A549 (cell line): Measurements from ENCODE around the gene PPP1R1A. TPM values are rescaled to one million over a fixed set of nuclear protein-coding genes. Genes with fewer than 3 reads are reported as not detected.

Experiments
- ATAC-seq, 2 experiments: fragments of 200-7000 bp in 1 of 2; fragments of >200 bp in 1 of 2; cut with Nextera tagmentation in 1 of 2; cut with Tn5 transposase in 1 of 2; 3 replicates each; pipeline versions ENCODE4 v1.8.0 to v1.9.1; 2018 to 2020; ENCODE audit warnings: mild to moderate bottlenecking in 1 of 2, moderate library complexity in 1 of 2
- CTCF ChIA-PET: fragments of 300-600 bp; sonication (Branson Sonifier 250); formaldehyde crosslinking; extraction: SDS; loops from one replicate; lab custom pipeline; 2021; ENCODE audit warnings: antibody characterized with exemption, inconsistent platforms; lab: Yijun Ruan, JAX
- POLR2A ChIA-PET: fragments of 350-600 bp; formaldehyde crosslinking; extraction: SDS; loops from one replicate; lab custom pipeline; 2021; ENCODE audit warnings: antibody characterized with exemption, inconsistent platforms; lab: Yijun Ruan, JAX
- DNase-seq, 2 experiments: peaks; one replicate each; pipeline versions ENCODE4 v3.0.0 to v3.0.0-alpha.2; 2011 to 2016; ENCODE audit warnings: low read depth in 1 of 2, low spot score in 1 of 2
- FAIRE-seq: peaks from 2 replicates; lab custom pipeline; 2011; peaks lifted over from hg19 to GRCh38; lab: Jason Lieb, UNC
- H3K27ac ChIP-seq, 2 experiments: fragments of >200 bp; sonication (Bioruptor Twin); formaldehyde crosslinking; 3 replicates each; pipeline ENCODE4 v1.5.1; 2016 to 2017
- H3K4me1 ChIP-seq: fragments of >200 bp; sonication (Bioruptor Twin); formaldehyde crosslinking; 3 replicates; pipeline ENCODE4 v1.6.1; 2016
- H3K4me2 ChIP-seq: fragments of >200 bp; sonication (Bioruptor Twin); formaldehyde crosslinking; 3 replicates; pipeline ENCODE4 v1.6.1; 2016
- H3K4me3 ChIP-seq: fragments of >200 bp; sonication (Bioruptor Twin); formaldehyde crosslinking; 3 replicates; pipeline ENCODE4 v1.5.1; 2016
- H3K9me3 ChIP-seq: fragments of >200 bp; sonication (Bioruptor Twin); formaldehyde crosslinking; 3 replicates; pipeline ENCODE4 v1.6.1; 2016
- BHLHE40 ChIP-seq: IDR thresholded peaks from 2 replicates; pipeline ENCODE4 v1.6.1; 2012; ENCODE audit warnings: low read depth, low read length, inconsistent platforms
- CEBPB ChIP-seq, 2 experiments: fragments of >200 bp in 1 of 2; sonication (Bioruptor Twin) in 1 of 2; formaldehyde crosslinking in 1 of 2; IDR thresholded peaks; 2 replicates each; pipeline ENCODE4 v1.6.1; 2012 to 2016
- EHMT2 ChIP-seq: fragments of 200-600 bp; sonication (generic); IDR thresholded peaks from 2 replicates; pipeline ENCODE4 v1.6.1; 2016; ENCODE audit warnings: antibody characterized with exemption, low read depth, mild to moderate bottlenecking, moderate library complexity
- ESRRA ChIP-seq: fragments of 150-350 bp; IDR thresholded peaks from 2 replicates; pipeline ENCODE4 v1.6.1; 2014; ENCODE audit warnings: mild to moderate bottlenecking, low read length, borderline replicate concordance
- FOXS1 ChIP-seq: fragments of 250-450 bp; sonication (Bioruptor Pico); IDR thresholded peaks from 2 replicates; pipeline ENCODE4 v1.5.0; 2020; ENCODE audit warnings: mild to moderate bottlenecking, moderate library complexity
- HOXA7 ChIP-seq: fragments of 250-450 bp; sonication (Bioruptor Pico); IDR thresholded peaks from 2 replicates; pipeline ENCODE4 v1.5.0; 2020; ENCODE audit warnings: mild to moderate bottlenecking, moderate library complexity
- JUN ChIP-seq, 2 experiments: fragments of >200 bp; sonication (Bioruptor Twin); formaldehyde crosslinking; IDR thresholded peaks; 2 replicates in 1 of 2; 3 replicates in 1 of 2; pipeline ENCODE4 v1.6.1; 2016 to 2017
- JUNB ChIP-seq: fragments of >200 bp; sonication (Bioruptor Twin); formaldehyde crosslinking; IDR thresholded peaks from 2 replicates; pipeline ENCODE4 v1.6.1; 2016
- MAZ ChIP-seq: fragments of 150-350 bp; IDR thresholded peaks from 2 replicates; pipeline ENCODE4 v1.6.1; 2014; ENCODE audit warnings: antibody characterized with exemption, low read depth, low read length, borderline replicate concordance
- NR3C1 ChIP-seq: fragments of >200 bp; sonication (Bioruptor Twin); formaldehyde crosslinking; IDR thresholded peaks from 3 replicates; pipeline ENCODE4 v1.6.1; 2017
- RAD21 ChIP-seq, 2 experiments: fragments of >200 bp in 1 of 2; sonication (Bioruptor Twin) in 1 of 2; formaldehyde crosslinking in 1 of 2; IDR thresholded peaks in 1 of 2; conservative IDR thresholded peaks in 1 of 2; 2 replicates in 1 of 2; 3 replicates in 1 of 2; pipeline ENCODE4 v1.6.1; 2012 to 2018; ENCODE audit warnings: inconsistent platforms in 1 of 2
- TP53 ChIP-seq: fragments of 250-450 bp; sonication (Bioruptor Pico); IDR thresholded peaks from 2 replicates; pipeline ENCODE4 v1.5.0; 2021; ENCODE audit warnings: mild to moderate bottlenecking, moderate library complexity
- ZC3H11A ChIP-seq: fragments of 450-650 bp; IDR thresholded peaks from 2 replicates; pipeline ENCODE4 v1.6.1; 2014; ENCODE audit warnings: antibody characterized with exemption, mild to moderate bottlenecking
- ZSCAN20 ChIP-seq: fragments of 250-450 bp; sonication (Bioruptor Pico); IDR thresholded peaks from 2 replicates; pipeline ENCODE4 v1.8.0; 2022; ENCODE audit warnings: mild to moderate bottlenecking, moderate library complexity
- WGBS: methylation state at CpG from one replicate; pipeline ENCODE4 v1.1.6; 2017; ENCODE audit errors: missing lambda C conversion rate; 5-methylcytosine and 5-hydroxymethylcytosine counted together
- polyA minus RNA-seq: library from RNA; depleted of rRNA, polyadenylated mRNA; stranded (reverse); fragments of >200 nt; gene quantifications from 2 replicates; pipeline ENCODE4 v1.2.3, GENCODE V29; 2011; rRNA and poly(A)+ RNA removed
- polyA plus RNA-seq, 4 experiments: library from polyadenylated mRNA; depleted of rRNA in 3 of 4; stranded (reverse); fragments of >200 nt; fragmentation: RNase III in 1 of 4; extraction: RNeasy Plus Mini Kit Qiagen cat#74134 plus additional on column Dnase treatment in 1 of 4; gene quantifications; 2 replicates in 3 of 4; 3 replicates in 1 of 4; pipeline ENCODE4 v1.2.3, GENCODE V29; 2011 to 2017
- TF ChIP-seq, protein P1 (sequence below): fragments of 200-600 bp; sonication (generic); IDR thresholded peaks from 2 replicates; pipeline ENCODE4 v1.6.1; 2016; ENCODE audit warnings: antibody characterized with exemption, mild to moderate bottlenecking, moderate library complexity
- TF ChIP-seq, protein P2 (sequence below): fragments of 450-650 bp; IDR thresholded peaks from 2 replicates; pipeline ENCODE4 v1.6.1; 2014; ENCODE audit warnings: antibody characterized with exemption
- TF ChIP-seq, protein P3 (sequence below): IDR thresholded peaks from 2 replicates; pipeline ENCODE4 v1.6.1; 2012

The PPP1R1A gene, protein sequence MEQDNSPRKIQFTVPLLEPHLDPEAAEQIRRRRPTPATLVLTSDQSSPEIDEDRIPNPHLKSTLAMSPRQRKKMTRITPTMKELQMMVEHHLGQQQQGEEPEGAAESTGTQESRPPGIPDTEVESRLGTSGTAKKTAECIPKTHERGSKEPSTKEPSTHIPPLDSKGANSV
- polyA plus RNA-seq (2011; rRNA removed) = not detected in 2 replicates
- polyA plus RNA-seq (2012; cell fraction: cytosol; rRNA removed) = 0.01 and 0.03 TPM in 2 replicates
- polyA plus RNA-seq (2012; cell fraction: nucleus; rRNA removed) = not detected in 2 replicates
- polyA plus RNA-seq (2017; fragmentation: RNase III; extraction: RNeasy Plus Mini Kit Qiagen cat#74134 plus additional on column Dnase treatment) = 0.09 TPM in 1 of 3 replicates, not detected in the others
- polyA minus RNA-seq = 0.10 TPM in 1 of 2 replicates, not detected in the other

DNA sequence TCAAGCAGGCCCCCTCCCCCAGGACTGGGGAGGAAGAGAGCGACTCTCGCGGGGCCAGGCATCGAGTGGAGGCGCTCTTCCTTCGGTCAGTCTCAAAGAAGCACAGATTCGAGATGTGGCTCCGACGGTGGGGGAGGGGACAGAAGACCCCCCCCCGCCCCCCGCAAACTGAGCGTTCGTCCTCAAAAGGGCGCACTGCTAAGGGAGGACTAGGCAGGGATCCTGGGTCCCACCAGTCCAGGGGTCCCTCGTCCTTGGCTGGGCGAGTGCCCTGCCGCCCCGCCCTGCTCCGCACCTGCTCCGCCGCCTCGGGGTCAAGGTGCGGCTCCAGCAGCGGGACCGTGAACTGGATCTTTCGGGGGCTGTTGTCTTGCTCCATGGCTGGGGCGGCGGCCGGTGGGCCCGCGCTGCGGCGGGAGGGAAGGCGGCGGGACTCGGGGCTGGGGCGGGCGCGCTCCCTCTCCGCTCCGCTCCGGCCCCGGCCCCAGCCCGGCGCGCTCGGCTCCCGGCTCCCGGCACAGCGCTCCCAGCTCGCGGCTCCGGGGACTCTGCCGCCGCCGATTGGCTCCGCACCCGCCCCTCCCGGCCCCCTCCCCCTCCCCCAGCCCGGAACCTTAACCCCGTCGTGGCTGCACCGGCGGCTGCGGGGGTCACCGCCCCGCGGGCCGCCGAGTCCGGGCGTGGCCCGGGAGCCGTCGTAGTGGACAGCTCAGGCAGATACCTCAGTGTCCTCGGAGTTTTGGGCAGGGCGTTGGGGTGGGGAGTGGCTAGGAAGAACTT lies at the start of gene PPP1R1A:
Gene PPP1R1A, minus strand, starts transcription at position 550 of the 780 bp plus-strand sequence. Its CDS starts 171 bp downstream, at position 379.
- ATAC-seq = peak in 1 of 2 experiments; percentile 55; a peak in 3 of 6 replicates
- no peak for FAIRE-seq
- peak within 1 kb of the TSS; percentile 57 for H3K4me3 ChIP-seq
- no peak for TF ChIP-seq ESRRA
- no peak for TF ChIP-seq JUN (IDR thresholded peaks at IDR 0.05)
- no peak for TF ChIP-seq ZC3H11A
- no peak for TF ChIP-seq RAD21 (conservative IDR thresholded peaks at IDR 0.05 in 1 of 2, IDR thresholded peaks at IDR 0.05 in 1 of 2)
- no peak for TF ChIP-seq MAZ
- no peak for TF ChIP-seq EHMT2
- TF ChIP-seq, all 56 proteins: peak for 0
- ChIA-PET POLR2A (no interaction called here), CTCF (interaction anchor here (2.3 to 2.5 kb wide), 2 partner anchors 9 to 10 kb away, joined by 12 to 19 read pairs; no protein-coding TSS in a partner anchor)
- Histone ChIP-seq H3K4me2 (peak within 1 kb of the TSS; percentile 95), H3K4me1 (peaks cover 11% of the 10 kb centered on the region), H3K27ac (peak within 1 kb of the TSS in 1 of 2 experiments; percentile 66; a peak in 4 of 6 replicates), H3K9me3 (no peaks in the 10 kb centered on the region)
- DNase-seq = no peak
- 13% methylated on average over 21 of the region's 77 CpGs for WGBS

DNA sequence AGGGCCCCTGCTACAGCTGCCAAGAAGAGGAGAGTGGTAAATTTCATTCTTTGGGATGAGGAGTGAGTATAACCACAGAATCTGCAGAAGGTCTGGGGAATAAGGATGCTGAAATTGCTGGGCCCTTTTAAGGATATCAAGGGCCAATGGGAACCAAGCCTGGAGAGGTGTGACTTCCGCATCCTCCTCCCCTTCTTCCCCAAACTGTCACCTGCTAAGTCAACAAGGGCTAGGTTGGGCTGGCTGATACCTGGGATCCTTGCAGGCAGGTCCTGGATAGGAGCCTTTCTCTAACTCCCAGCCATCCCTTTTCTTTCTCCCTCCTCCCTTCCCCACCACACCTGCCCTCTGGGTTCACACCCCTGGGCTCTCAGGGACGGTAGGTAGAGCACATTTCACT lies 46.3 kb upstream of the PPP1R1A start, which contains the start of gene LACRT:
Gene LACRT, minus strand, starts transcription at position 101 of the 400 bp plus-strand sequence. Its CDS starts 54 bp downstream, at position 47.
- no peaks in the 10 kb centered on the region for H3K4me1 ChIP-seq
- no peak within 1 kb of the TSS for H3K4me3 ChIP-seq
- POLR2A ChIA-PET = no interaction called here
- H3K27ac ChIP-seq = no peak within 1 kb of the TSS
- no peaks in the 10 kb centered on the region for H3K9me3 ChIP-seq
- no peak within 1 kb of the TSS for H3K4me2 ChIP-seq
- FAIRE-seq (no peak), DNase-seq (no peak), ATAC-seq (no peak)
- 24% methylated on average over 2 of the region's 2 CpGs for WGBS
- CTCF ChIA-PET = no interaction called here
- TF ChIP-seq ESRRA = no peak
- TF ChIP-seq, protein P1, sequence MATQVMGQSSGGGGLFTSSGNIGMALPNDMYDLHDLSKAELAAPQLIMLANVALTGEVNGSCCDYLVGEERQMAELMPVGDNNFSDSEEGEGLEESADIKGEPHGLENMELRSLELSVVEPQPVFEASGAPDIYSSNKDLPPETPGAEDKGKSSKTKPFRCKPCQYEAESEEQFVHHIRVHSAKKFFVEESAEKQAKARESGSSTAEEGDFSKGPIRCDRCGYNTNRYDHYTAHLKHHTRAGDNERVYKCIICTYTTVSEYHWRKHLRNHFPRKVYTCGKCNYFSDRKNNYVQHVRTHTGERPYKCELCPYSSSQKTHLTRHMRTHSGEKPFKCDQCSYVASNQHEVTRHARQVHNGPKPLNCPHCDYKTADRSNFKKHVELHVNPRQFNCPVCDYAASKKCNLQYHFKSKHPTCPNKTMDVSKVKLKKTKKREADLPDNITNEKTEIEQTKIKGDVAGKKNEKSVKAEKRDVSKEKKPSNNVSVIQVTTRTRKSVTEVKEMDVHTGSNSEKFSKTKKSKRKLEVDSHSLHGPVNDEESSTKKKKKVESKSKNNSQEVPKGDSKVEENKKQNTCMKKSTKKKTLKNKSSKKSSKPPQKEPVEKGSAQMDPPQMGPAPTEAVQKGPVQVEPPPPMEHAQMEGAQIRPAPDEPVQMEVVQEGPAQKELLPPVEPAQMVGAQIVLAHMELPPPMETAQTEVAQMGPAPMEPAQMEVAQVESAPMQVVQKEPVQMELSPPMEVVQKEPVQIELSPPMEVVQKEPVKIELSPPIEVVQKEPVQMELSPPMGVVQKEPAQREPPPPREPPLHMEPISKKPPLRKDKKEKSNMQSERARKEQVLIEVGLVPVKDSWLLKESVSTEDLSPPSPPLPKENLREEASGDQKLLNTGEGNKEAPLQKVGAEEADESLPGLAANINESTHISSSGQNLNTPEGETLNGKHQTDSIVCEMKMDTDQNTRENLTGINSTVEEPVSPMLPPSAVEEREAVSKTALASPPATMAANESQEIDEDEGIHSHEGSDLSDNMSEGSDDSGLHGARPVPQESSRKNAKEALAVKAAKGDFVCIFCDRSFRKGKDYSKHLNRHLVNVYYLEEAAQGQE = no peak

DNA sequence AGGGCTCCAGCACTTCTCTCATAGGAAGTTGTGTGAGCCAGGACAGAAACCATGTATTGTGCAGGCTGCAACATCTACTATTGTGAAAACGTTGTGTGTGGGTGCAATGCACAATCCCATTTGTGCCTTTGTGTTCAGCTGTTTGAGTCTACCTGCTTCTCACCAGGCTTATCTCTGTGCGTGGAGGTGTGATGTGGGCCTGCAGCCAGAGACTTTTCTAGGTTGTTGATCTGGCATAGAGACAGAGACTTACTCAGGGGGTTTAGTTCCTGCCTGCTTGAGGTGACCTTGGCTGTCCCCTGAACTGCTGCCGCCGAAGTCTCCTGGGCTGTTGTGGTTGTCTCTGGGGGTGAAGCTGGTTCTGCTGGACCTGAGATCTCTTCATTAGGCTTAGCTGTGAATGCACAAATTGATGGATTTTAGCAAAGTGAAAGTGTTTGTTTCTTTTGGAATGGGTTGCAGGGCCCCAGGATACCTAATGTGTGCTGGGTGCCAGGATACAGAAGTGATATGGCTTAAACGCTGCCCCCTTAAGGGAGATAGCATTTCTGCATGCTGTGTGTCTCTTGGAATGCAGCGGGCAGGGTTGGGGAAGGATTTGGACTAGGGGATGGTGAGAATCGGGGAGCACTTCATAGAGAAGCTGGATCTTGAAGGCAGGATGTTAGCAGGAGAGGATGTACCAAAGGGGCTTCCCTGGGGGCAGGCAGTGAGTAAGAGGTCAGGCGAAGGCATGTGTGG lies 43.7 kb upstream of the PPP1R1A start:
- Histone ChIP-seq H3K4me2 (no peak overlapping the region), H3K4me3 (no peak overlapping the region), H3K4me1 (no peaks in the 10 kb centered on the region), H3K9me3 (peaks cover 8% of the 10 kb centered on the region), H3K27ac (no peak overlapping the region)
- FAIRE-seq (no peak), ATAC-seq (peak in 1 of 2 experiments; percentile 72; a peak in 3 of 6 replicates), DNase-seq (no peak)
- ChIA-PET CTCF (no interaction called here), POLR2A (no interaction called here)
- WGBS = 6% methylated on average over 8 of the region's 8 CpGs
- TF ChIP-seq TP53 (CRISPR knock-in tag) (no peak), NR3C1 (no peak), BHLHE40 (no peak), ZSCAN20 (CRISPR knock-in tag) (no peak), ESRRA (no peak), CEBPB (IDR thresholded peaks at IDR 0.05) (no peak), HOXA7 (no peak), JUNB (no peak), FOXS1 (CRISPR knock-in tag) (no peak)
- TF ChIP-seq, protein P2, sequence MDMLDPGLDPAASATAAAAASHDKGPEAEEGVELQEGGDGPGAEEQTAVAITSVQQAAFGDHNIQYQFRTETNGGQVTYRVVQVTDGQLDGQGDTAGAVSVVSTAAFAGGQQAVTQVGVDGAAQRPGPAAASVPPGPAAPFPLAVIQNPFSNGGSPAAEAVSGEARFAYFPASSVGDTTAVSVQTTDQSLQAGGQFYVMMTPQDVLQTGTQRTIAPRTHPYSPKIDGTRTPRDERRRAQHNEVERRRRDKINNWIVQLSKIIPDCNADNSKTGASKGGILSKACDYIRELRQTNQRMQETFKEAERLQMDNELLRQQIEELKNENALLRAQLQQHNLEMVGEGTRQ = no peak
- TF ChIP-seq, protein P1 = no peak
- TF ChIP-seq, protein P3, sequence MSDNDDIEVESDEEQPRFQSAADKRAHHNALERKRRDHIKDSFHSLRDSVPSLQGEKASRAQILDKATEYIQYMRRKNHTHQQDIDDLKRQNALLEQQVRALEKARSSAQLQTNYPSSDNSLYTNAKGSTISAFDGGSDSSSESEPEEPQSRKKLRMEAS = no peak
